NCI-H2171 (cell line): ENCODE measurements around the gene AGPAT3.

ENCODE experiments used
- DNase-seq: peaks from one replicate; lab custom pipeline; 2025; lab: John Stamatoyannopoulos, UW

Gene AGPAT3

DNA sequence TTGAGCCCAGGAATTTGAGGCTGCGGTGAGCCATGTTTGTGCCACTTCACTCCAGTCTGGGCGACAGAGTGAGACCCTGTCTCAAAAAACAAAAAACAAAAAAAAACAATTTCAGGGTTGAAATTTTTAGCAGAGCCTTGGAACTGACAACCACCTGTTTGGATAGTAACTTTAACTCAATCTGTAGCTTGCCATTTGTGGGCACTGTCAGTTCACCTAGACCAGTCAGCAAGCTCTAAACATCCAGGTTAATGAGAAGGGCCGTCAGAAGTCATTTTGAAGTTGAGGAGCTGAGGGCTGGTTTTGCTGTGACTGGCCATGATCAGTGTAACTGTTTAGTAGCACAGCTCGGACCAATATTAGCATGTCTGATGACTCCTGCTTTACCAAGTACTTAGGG lies 155.5 kb downstream of the AGPAT3 start:
- DNase-seq = no peak

DNA sequence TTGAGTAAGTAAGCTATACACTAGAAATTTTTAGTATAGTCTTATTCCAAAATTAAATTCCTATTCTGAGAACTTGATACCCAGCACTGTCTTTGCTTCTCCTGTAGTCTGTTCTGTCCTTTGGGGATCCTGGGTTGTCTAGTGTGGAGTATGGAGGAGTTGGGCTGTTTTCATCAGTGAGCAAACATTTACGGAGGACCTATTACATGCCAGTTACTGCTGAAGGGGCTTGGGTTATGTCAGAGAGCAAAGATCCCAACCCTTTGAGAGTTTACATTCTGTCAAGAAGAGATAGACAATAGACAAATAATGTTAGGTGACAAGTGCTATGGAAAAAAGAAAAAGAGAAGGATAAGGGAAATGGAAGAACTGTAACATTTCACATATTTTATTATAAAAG lies 156.0 kb downstream of the AGPAT3 start:
- no peak for DNase-seq

DNA sequence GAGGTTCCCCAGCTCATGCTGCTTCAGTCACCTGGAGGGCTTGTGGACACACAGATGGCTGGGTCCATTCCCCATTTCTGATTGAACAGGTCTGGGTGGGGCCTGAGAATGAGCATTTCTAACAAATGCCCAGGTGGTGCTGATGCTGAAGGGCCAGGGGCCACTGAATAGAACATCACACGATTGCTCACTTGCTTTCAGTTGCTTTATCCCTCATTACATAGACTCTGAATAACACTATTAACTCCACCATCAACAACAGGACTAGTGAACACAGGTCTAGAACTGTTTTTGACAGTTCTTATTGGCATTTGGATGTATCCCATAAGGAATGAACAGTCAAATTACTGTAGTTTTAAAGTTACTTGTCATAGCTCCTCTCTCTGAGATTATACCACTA lies 159.2 kb downstream of the AGPAT3 start:
- no peak for DNase-seq

DNA sequence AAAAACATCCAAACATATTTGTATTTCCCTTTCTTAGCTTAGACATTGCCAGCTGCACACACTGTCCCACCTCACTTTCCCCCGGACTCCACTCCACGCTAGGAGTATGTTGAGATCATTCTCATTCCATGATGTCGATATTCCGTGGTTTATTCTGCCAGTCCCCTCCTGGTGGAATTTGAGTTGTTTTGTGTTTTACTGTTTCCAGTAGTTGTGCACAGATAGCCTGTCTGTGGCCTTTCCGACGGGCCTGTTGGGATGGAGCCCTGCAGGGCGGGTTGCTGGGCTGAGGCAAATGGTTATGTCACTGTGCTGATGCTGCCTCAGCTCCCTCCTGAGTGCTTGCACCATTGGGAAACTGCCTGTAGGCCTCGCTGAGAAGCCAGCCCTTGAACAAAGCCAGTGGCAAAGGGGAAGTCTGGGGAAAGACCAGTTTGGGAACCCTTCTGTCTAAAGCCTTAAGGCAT lies 159.9 kb downstream of the AGPAT3 start:
- no peak for DNase-seq

DNA sequence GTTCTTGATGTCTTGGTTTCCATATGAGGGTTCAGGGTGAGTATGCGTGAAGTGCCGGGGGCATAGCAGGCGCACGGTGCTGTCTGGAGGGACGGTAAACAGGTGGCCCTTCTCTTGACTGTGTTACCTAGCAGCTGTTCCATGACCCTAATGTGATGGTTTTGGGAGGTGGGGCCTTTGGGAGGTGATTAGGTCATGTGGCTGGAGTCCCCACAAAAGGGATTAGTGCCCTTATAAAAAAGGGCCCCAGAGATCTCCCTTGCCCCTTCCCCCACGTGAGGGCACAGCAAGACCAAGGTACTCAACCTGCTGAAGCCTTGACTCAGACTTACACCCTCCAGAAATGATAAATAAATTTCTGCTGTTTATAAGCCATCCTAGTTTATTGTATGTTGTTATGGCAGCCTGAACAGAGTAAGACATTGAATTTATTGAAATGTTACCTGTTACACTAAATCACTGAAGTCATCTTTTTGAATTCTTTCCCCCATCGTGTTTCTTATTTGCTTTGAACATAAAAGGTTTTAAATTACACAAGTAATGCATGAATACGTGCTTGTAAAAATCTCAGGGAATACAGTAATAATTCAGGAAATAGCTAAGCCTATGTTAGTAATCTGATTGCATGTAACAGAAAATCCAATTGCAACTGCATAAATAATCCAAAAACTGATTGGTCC lies 162.7 kb downstream of the AGPAT3 start:
- no peak for DNase-seq

DNA sequence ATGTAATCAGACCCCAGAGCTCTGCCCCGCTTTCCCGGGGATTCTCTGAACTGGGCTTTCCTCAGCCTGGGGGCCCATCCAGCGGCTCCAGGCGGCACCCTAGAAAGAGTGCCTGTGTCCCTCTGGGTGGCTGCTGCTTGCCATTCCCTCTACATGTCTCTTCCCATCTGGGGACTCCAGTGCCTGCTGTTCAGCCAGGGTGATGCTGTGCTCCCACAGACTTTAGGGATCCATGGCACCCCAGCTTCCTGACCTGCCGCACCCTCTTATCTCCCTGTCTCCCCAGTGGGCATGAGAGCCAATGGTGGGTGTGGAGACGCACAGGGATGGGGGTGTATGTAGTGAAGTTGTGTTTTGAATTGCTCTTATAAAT lies 163.2 kb downstream of the AGPAT3 start:
- DNase-seq = no peak

DNA sequence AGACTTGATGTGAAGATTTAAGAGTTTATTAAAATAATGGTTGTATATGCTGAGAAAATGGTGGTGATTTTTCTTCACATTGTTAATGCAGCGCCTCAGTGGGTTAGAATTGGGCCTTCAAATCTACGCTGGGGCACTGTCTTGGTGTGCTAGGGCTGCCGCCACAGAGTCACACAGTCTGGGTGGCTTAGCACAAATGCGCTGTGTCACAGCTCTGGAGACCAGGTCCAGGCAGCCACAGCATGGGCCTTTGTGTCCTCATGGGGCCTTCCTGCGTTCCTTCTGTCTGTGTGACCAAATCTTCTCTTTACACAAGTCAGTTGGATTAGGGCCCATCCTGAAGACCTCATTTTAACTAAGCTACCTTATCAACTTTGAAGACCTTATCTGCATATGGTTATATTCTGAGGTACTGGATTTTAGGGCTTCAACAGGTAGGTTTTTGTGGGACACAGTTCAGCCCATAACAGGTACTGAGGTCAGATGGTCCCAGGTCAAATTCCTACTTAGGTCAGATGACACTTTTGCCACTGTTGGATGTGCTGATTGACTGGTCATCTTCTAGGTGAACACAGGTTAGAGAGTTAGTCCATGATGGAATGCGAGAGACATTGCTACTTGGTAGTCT lies 164.6 kb downstream of the AGPAT3 start:
- no peak for DNase-seq

DNA sequence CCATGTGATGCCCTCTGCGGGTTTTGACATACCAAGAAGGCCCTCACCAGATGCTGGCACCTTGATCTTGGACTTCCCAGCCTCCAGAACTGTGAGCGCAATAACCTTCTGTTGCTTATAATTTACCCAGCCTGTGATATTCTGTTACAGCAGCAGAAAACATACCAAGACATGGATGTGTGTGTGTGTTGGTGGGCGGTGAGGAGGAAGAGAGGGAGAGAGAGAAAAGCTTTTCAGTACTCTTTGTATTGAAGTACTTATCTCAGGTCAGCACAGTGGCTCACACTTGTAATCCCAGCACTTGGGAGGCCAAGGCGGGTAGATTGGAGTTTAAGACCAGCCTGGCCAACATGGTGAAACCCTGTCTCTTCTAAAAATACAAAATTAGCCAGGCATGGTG lies 170.2 kb downstream of the AGPAT3 start:
- no peak for DNase-seq
